ENCODE results near the gene HSF5. TPM values are rescaled to one million over a fixed set of nuclear protein-coding genes. Genes with fewer than 3 reads are reported as not detected.

HSF5 gene
- total RNA-seq, 1 experiment from 2014 or later = not detected

GRCh38 chr17:58412064-58412703, 76.0 kb downstream of the HSF5 start:
- ChIA-PET POLR2A (interaction anchor here (0.9 to 6.1 kb wide), 9 partner anchors 8 to 220 kb away, joined by 3 to 436 read pairs (median 12); partner anchors contain the start of gene SUPT4H1), CTCF (no interaction called here)
- no peaks in the 10 kb centered on the region for H3K9me3 Mint-ChIP-seq (ENCODE audit: unreplicated experiment)
- TF ChIP-seq, protein P1, sequence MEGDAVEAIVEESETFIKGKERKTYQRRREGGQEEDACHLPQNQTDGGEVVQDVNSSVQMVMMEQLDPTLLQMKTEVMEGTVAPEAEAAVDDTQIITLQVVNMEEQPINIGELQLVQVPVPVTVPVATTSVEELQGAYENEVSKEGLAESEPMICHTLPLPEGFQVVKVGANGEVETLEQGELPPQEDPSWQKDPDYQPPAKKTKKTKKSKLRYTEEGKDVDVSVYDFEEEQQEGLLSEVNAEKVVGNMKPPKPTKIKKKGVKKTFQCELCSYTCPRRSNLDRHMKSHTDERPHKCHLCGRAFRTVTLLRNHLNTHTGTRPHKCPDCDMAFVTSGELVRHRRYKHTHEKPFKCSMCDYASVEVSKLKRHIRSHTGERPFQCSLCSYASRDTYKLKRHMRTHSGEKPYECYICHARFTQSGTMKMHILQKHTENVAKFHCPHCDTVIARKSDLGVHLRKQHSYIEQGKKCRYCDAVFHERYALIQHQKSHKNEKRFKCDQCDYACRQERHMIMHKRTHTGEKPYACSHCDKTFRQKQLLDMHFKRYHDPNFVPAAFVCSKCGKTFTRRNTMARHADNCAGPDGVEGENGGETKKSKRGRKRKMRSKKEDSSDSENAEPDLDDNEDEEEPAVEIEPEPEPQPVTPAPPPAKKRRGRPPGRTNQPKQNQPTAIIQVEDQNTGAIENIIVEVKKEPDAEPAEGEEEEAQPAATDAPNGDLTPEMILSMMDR (IDR thresholded peaks at IDR 0.05; ENCODE audit: unreplicated experiment) = no peak
- peak overlapping the region; percentile 95 for H3K27ac Mint-ChIP-seq (ENCODE audit: low read depth, unreplicated experiment)
- peak overlapping the region; percentile 84 for H3K4me3 Mint-ChIP-seq (ENCODE audit: unreplicated experiment)
- no peaks in the 10 kb centered on the region for H3K27me3 Mint-ChIP-seq (ENCODE audit: insufficient read depth, unreplicated experiment)
- intact Hi-C loops (cut with micrococcal nuclease) = no loop called here
- H3K36me3 Mint-ChIP-seq (ENCODE audit: insufficient read depth, unreplicated experiment) = peaks cover 5% of the 10 kb centered on the region
- BruUV-seq (replicated peaks) = no TSS peak
- H3K4me1 Mint-ChIP-seq (ENCODE audit: insufficient read depth, unreplicated experiment) = peaks cover 43% of the 10 kb centered on the region
- no peak for DNase-seq (ENCODE audit: unreplicated experiment)

DNA sequence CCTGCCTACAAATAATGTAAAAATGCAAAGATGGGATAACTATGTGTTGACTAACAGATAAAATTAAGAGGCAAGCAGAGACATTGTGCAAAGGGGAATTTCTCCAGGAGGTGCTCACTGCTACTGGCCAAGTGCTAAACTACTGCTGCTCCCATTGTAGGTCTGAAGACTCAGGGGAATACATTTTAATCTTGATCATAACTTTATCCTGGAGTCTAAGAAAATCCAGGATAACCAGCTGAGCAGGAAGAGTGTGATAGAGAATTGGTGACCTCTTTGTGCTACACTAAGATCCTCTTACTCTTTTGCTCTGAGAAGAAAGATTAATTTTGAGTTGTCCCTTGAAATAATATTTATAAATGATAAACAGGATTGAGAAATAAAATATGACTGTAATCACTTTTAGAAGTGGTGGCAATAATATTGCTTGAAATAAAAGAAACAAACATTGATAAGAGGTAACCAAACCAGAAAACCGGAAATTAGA, 76.8 kb downstream of the HSF5 start:
- ChIA-PET POLR2A (interaction anchor here (0.7 to 4.0 kb wide), 7 partner anchors 10 to 424 kb away, joined by 3 to 51 read pairs (median 4); partner anchors contain the start of gene SUPT4H1), CTCF (interaction anchor here (0.6 kb wide), 1 partner anchor 281 kb away, joined by 4 read pairs; no protein-coding TSS in a partner anchor)
- Mint-ChIP-seq H3K4me3 (ENCODE audit: unreplicated experiment) (peak overlapping the region; percentile 84), H3K36me3 (ENCODE audit: insufficient read depth, unreplicated experiment) (peaks cover 5% of the 10 kb centered on the region), H3K9me3 (ENCODE audit: unreplicated experiment) (no peaks in the 10 kb centered on the region), H3K27ac (ENCODE audit: low read depth, unreplicated experiment) (no peak overlapping the region), H3K27me3 (ENCODE audit: insufficient read depth, unreplicated experiment) (no peaks in the 10 kb centered on the region), H3K4me1 (ENCODE audit: insufficient read depth, unreplicated experiment) (peaks cover 42% of the 10 kb centered on the region)
- TF ChIP-seq, protein P1 (IDR thresholded peaks at IDR 0.05; ENCODE audit: unreplicated experiment) = no peak
- DNase-seq (ENCODE audit: unreplicated experiment) = peak; percentile 21
- intact Hi-C loops (cut with micrococcal nuclease) = no loop called here
- BruUV-seq (replicated peaks) = no TSS peak

DNA sequence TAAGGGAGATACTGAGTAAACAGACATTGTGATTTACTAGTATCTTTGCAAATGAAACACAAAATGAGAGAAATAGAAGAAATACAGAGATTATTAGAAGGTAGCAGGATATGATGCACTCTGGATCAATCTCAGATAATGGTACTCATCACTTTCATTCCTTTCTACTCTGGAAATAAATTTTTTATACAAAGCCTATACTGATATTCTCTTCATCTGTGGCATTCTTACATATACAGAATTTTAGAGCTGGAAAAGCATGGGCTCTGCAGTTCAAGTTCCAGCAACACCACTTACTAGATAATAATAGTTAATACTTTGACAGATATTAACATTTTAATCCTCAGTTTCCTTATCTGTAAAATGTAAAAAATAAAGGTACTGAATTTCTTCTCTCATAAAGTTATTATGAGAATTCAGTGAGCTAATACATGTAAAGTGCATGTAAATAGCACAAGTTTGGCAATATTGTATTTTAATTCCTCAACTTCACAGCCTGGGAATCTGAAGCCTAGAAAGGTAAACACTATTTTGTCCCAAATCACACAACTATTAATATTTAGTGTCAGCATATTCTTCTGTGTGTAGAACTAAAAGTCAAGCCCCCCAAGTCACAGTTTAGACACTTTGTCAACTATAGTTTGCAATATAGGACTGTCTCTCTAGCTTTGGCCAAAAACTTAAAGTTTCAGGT, 77.3 kb downstream of the HSF5 start:
- Mint-ChIP-seq H3K27ac (ENCODE audit: low read depth, unreplicated experiment) (no peak overlapping the region), H3K4me1 (ENCODE audit: insufficient read depth, unreplicated experiment) (peaks cover 36% of the 10 kb centered on the region), H3K9me3 (ENCODE audit: unreplicated experiment) (no peaks in the 10 kb centered on the region), H3K36me3 (ENCODE audit: insufficient read depth, unreplicated experiment) (peaks cover 5% of the 10 kb centered on the region), H3K4me3 (ENCODE audit: unreplicated experiment) (no peak overlapping the region), H3K27me3 (ENCODE audit: insufficient read depth, unreplicated experiment) (no peaks in the 10 kb centered on the region)
- intact Hi-C loops (cut with micrococcal nuclease) = no loop called here
- ChIA-PET POLR2A (interaction anchor here (0.7 to 4.0 kb wide), 6 partner anchors 10 to 424 kb away, joined by 3 to 51 read pairs (median 4); partner anchors contain the start of gene SUPT4H1), CTCF (interaction anchor here (0.6 kb wide), 1 partner anchor 282 kb away, joined by 4 read pairs; no protein-coding TSS in a partner anchor)
- no TSS peak for BruUV-seq (replicated peaks)
- DNase-seq (ENCODE audit: unreplicated experiment) = no peak
- TF ChIP-seq, protein P1 (IDR thresholded peaks at IDR 0.05; ENCODE audit: unreplicated experiment) = no peak

DNA sequence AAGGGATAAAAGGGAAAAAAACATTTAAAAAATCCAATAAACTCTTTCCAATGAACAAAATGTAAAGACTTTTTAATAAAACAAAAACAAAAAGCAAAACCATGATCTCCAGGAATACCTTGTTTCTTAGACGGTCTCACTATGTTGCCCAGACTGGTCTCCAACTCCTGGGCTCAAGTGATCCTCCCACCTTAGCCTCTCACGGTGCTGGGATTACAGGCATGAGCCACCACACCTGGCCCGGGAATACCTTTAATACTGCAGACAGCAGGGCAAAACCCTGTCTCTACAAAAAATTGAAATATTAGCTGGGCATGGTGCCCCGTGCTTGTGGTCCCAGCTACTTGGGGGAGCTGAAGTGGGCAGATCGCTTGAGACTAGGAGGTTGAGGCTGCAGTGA, 78.8 kb downstream of the HSF5 start:
- POLR2A ChIA-PET = interaction anchor here (0.7 to 10.4 kb wide), 6 partner anchors 6 to 560 kb away, joined by 3 to 201 read pairs (median 8); partner anchors contain the start of genes MRPS23, RNF43 and SUPT4H1
- peaks cover 5% of the 10 kb centered on the region for H3K36me3 Mint-ChIP-seq (ENCODE audit: insufficient read depth, unreplicated experiment)
- TF ChIP-seq, protein P1 (IDR thresholded peaks at IDR 0.05; ENCODE audit: unreplicated experiment) = no peak
- intact Hi-C loops (cut with micrococcal nuclease) = no loop called here
- H3K27ac Mint-ChIP-seq (ENCODE audit: low read depth, unreplicated experiment) = no peak overlapping the region
- no TSS peak for BruUV-seq (replicated peaks)
- H3K27me3 Mint-ChIP-seq (ENCODE audit: insufficient read depth, unreplicated experiment) = no peaks in the 10 kb centered on the region
- H3K4me1 Mint-ChIP-seq (ENCODE audit: insufficient read depth, unreplicated experiment) = peaks cover 30% of the 10 kb centered on the region
- CTCF ChIA-PET = no interaction called here
- no peak overlapping the region for H3K4me3 Mint-ChIP-seq (ENCODE audit: unreplicated experiment)
- H3K9me3 Mint-ChIP-seq (ENCODE audit: unreplicated experiment) = no peaks in the 10 kb centered on the region
- no peak for DNase-seq (ENCODE audit: unreplicated experiment)

Measured in MCF 10A (cell line).